Measurements from ENCODE around the gene SPATC1L.

SPATC1L gene

DNA sequence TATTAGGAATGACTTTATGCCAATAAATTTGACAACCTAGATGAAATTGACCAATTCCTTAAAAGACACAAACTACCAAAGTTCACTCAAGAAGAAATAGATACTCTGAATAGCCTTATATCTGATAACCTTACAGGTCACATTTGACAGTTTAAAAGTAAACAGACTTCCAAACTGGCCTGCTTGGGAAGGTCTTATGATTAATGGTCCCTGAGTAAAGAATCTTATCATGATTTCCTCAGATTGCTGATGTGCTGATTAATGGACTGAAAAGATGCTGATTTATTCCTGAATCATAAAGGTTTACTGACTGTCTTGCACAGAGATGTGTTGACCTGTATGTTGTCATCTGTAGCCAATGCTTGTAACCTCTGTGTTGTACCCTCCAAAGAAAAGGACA lies 19.2 kb downstream of the SPATC1L start:
- TF ChIP-seq, protein P1, sequence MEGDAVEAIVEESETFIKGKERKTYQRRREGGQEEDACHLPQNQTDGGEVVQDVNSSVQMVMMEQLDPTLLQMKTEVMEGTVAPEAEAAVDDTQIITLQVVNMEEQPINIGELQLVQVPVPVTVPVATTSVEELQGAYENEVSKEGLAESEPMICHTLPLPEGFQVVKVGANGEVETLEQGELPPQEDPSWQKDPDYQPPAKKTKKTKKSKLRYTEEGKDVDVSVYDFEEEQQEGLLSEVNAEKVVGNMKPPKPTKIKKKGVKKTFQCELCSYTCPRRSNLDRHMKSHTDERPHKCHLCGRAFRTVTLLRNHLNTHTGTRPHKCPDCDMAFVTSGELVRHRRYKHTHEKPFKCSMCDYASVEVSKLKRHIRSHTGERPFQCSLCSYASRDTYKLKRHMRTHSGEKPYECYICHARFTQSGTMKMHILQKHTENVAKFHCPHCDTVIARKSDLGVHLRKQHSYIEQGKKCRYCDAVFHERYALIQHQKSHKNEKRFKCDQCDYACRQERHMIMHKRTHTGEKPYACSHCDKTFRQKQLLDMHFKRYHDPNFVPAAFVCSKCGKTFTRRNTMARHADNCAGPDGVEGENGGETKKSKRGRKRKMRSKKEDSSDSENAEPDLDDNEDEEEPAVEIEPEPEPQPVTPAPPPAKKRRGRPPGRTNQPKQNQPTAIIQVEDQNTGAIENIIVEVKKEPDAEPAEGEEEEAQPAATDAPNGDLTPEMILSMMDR (IDR thresholded peaks at IDR 0.05; ENCODE audit: low read depth, low read length, missing control alignments), result no peak
- no peak for DNase-seq (ENCODE audit: low read depth)
- no peak overlapping the region for H3K4me3 ChIP-seq (ENCODE audit: low read depth, low read length)
- in situ Hi-C loops (cut with HindIII; ENCODE audit: low sequenced_read_pairs), result no loop called here

DNA sequence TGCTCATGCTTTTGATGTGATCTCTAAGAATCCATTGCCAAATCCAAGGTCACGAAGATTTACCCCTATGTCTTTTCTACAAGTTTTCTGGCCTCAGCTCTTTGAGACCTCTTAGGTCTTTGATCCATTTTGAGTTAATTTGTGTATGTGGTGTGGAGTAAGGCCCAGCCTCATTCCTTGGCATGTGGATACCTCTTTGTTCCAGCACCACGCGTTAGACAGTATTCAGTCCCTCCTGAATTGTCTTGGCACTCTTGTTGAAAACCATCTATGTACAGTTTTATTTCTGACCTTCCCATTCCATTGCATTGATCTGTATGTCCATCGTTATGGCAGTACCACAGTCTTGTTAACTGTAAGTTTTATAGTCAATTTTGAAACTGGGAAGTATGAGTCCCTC lies 20.9 kb downstream of the SPATC1L start:
- no peak overlapping the region for H3K4me3 ChIP-seq (ENCODE audit: low read depth, low read length)
- TF ChIP-seq, protein P1 (IDR thresholded peaks at IDR 0.05; ENCODE audit: low read depth, low read length, missing control alignments), result no peak

GRCh38 chr21:46161633-46162592 lies 22.3 kb downstream of the SPATC1L start:
- DNase-seq (ENCODE audit: low read depth), result no peak
- in situ Hi-C loops (cut with HindIII; ENCODE audit: low sequenced_read_pairs), result no loop called here

More for the DNA sequence above, 20.9 kb downstream of the SPATC1L start:
- in situ Hi-C loops (cut with HindIII; ENCODE audit: low sequenced_read_pairs), result no loop called here
- DNase-seq (ENCODE audit: low read depth), result no peak

GRCh38 chr21:46160907-46161632 lies 23.2 kb downstream of the SPATC1L start:
- in situ Hi-C loops (cut with HindIII; ENCODE audit: low sequenced_read_pairs), result no loop called here
- H3K4me3 ChIP-seq (ENCODE audit: low read depth, low read length), result no peak overlapping the region

More at GRCh38 chr21:46161633-46162592, 22.3 kb downstream of the SPATC1L start:
- TF ChIP-seq, protein P1 (IDR thresholded peaks at IDR 0.05; ENCODE audit: low read depth, low read length, missing control alignments), result no peak
- no peak overlapping the region for H3K4me3 ChIP-seq (ENCODE audit: low read depth, low read length)

DNA sequence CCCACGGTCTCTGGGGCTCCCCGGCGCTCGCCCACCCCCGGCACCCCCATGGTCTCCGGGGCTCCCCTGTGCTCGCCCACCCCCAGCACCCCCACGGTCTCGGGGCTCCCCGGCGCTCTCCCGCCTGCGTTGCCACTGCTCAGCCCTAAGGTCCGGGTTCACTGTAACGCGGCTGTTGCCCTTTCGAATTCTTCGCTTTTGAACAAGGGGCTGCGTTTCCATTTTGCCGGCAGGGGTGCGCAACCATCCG lies 23.7 kb downstream of the SPATC1L start:
- DNase-seq (ENCODE audit: low read depth), result no peak
- in situ Hi-C loops (cut with HindIII; ENCODE audit: low sequenced_read_pairs), result no loop called here
- TF ChIP-seq, protein P1 (IDR thresholded peaks at IDR 0.05; ENCODE audit: low read depth, low read length, missing control alignments), result no peak
- H3K4me3 ChIP-seq (ENCODE audit: low read depth, low read length), result no peak overlapping the region

More at GRCh38 chr21:46160907-46161632, 23.2 kb downstream of the SPATC1L start:
- no peak for DNase-seq (ENCODE audit: low read depth)
- TF ChIP-seq, protein P1 (IDR thresholded peaks at IDR 0.05; ENCODE audit: low read depth, low read length, missing control alignments), result no peak

- TF ChIP-seq, protein P1 (IDR thresholded peaks at IDR 0.05; ENCODE audit: low read depth, low read length, missing control alignments), result no peak
- in situ Hi-C loops (cut with HindIII; ENCODE audit: low sequenced_read_pairs), result no loop called here
- no peak overlapping the region for H3K4me3 ChIP-seq (ENCODE audit: low read depth, low read length)
- no peak for DNase-seq (ENCODE audit: low read depth)
These were observed 24.2 kb downstream of the SPATC1L start for GRCh38 chr21:46159841-46160656.

Data from astrocyte of the cerebellum (primary cell).